DMS153 treated with DMSO at 0.1 percent for 48 hours (cell line): ENCODE measurements around the gene LCE7A.

Experiments used
- DNase-seq: peaks from one replicate; lab custom pipeline; 2025; ENCODE audit not compliant: unreplicated experiment; lab: John Stamatoyannopoulos, UW

The LCE7A gene

GRCh38 chr1:152879559-152880198 lies 19.9 kb downstream of the LCE7A start:
- DNase-seq, result no peak

- no peak for DNase-seq
These were observed 20.5 kb downstream of the LCE7A start for GRCh38 chr1:152880316-152880715.

- no peak for DNase-seq
These were observed 21.1 kb downstream of the LCE7A start for GRCh38 chr1:152880907-152881306.

- no peak for DNase-seq
These were observed 24.3 kb downstream of the LCE7A start for GRCh38 chr1:152884085-152884484.

DNA sequence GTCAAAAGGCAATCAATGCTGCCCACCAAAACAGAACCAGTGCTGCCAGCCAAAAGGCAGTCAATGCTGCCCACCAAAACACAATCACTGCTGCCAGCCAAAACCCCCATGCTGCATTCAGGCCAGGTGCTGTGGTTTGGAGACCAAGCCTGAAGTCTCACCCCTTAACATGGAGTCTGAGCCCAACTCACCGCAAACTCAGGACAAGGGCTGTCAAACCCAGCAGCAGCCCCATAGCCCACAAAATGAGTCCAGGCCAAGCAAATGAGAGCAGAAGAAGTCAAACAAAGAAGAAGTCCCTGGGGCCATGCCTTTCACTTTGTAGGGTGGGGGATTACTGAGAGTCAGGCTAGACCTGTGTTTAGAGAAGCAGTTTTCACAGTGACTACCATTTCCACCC lies 24.7 kb downstream of the LCE7A start:
- DNase-seq, result no peak

GRCh38 chr1:152884966-152885624 lies 25.3 kb downstream of the LCE7A start:
- no peak for DNase-seq

GRCh38 chr1:152886085-152886484 lies 26.3 kb downstream of the LCE7A start:
- no peak for DNase-seq

- no peak for DNase-seq
These were observed 27.1 kb downstream of the LCE7A start for GRCh38 chr1:152886758-152887409.

GRCh38 chr1:152888126-152888525 lies 28.3 kb downstream of the LCE7A start:
- no peak for DNase-seq

DNA sequence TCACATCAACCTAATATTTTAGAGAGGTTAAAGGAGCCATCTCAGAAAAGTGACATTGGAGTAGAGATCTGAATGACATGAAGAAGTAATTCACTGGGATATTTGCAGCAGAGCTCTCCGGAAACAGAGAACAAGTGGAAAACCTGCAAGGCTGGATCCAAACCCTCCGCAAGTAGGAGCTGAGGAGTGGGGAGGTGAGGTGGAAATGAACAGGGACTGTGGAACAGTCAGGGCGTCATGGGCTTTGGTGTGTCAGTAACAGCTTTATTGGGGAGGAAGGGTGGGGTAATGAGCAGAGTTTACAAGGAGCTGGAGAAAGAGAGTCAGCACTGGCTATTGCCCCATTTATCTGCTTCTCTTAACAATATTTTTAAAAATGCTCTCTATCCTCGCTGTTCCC lies 39.2 kb downstream of the LCE7A start:
- DNase-seq, result no peak

DNA sequence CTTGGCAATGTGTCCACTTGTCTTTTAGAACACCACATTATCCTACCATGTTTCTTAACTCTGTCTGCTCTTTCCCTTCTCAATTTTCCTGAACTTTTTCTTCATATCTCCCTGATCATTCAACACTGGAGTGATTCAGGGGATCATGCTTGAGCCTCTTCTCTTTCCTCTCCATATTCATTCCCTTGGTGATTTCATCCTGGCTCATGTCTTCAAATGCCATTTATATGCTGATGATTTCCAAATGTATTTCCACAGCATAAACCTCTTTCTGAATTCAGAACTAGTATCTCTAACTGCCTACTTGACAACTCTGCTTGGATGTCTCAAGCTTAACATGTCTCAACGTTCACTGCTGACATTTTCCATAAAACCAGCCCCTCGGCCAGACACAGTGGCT lies 40.1 kb downstream of the LCE7A start:
- no peak for DNase-seq

GRCh38 chr1:152901631-152902030 lies 41.8 kb downstream of the LCE7A start:
- DNase-seq, result no peak

DNA sequence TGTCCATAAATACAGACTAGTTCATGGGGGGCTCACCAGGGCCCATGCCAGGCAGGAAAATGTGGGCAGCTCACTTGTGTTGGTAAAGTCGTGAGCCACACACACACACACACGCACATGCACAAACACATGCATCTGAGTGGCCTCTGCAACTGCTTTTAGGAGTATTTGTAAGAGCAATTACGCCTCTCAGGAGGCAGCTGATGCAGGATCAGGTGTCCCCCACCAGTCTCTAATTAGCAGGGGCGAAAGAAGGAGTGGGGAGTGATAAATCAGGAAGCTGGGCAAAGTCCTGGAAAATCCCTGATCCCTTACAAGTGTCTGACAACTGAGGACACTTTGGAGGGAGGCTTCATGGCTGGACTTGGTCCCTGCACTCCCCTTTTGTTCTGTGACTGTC lies 42.8 kb downstream of the LCE7A start:
- DNase-seq, result no peak

DNA sequence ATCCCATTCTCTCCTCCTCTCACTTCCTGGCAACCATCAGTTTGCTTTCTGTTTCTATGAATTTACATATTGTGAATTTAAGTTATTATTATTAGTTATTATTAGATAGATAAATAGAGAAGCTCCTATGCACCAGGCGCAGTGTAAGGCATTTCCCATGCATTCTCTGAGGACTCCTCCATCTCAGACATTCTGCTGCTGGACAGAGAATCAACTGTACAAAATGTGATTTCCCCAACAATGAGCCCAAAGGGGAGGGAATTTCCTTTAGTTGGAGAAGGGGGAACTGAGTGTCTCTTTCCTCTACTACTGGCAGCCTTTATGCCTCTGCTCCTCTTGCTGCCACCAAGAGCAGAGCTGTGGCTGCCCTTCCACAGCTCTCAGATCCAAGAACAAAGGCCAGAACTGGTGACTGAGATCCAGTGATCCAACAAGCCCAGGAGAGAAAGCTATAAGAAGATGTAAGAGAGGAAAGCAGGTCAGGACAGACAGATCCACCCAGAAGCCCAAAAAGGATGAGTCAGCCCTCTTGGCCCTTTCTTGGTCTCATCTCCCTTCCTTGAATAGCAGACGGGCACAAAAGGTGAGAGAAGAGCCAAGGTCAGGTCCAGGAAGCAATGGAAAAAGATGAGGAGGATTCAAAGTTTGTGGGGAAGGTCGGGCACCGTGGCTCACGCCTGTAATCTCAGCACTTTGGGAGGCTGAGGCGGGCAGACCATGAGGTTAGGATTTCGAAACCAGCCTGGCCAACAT lies 45.1 kb downstream of the LCE7A start:
- DNase-seq, result no peak

GRCh38 chr1:152906023-152906565 lies 46.3 kb downstream of the LCE7A start:
- DNase-seq, result no peak

DNA sequence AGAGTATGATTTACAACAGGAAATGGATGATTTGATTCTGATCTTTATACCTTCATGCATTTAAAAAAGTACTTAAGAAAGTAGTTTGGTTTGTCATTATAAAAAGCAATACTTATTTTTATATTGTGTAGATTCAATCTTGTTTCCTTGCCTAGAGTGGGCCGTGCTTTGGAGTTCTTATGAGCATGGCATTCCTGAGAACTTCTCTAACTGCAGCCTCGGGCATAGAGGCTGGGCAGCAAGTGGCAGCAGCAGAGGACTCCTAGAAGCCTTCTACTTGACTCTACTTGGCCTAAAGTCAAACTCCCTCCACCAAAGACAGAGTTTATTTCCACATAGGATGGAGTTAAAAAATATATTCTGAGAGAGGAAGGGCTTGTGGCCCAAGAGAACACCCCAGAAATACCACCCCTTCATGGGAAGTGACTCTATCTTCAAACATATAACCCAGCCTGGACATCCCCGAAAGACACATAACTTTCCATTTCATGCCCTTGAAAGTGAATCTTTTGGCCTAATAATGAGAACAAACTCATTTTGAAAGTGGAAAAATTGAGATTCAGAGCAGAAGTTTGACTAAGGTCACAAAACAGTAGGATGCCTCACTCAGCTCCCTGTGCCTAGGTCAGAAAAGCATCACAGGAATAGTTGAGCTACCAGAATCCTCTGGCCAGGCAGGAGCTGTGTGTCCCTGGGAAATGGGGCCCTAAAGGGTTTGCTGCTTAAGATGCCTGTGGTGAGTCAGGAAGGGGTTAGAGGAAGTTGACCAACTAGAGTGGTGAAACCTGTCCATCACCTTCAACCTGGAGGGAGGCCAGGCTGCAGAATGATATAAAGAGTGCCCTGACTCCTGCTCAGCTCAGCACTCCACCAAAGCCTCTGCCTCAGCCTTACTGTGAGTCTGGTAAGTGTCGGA lies 48.1 kb downstream of the LCE7A start, which contains the start of gene IVL:
TSS of gene IVL (plus strand) at position 861 of the 916 bp plus-strand sequence. CDS start 1,252 bp downstream, outside the sequence.
- no peak for DNase-seq

- DNase-seq, result no peak
These were observed 49.4 kb downstream of the LCE7A start for GRCh38 chr1:152909206-152909605.
